Measurements from ENCODE around the gene FBXL13. TPM values are rescaled to one million over a fixed set of nuclear protein-coding genes. Genes with fewer than 3 reads are reported as not detected.
"Not testable (repeated sequence)": the region's sequence is repeated elsewhere in the genome, so short reads cannot be mapped to it uniquely, and the experiment has no call there.

Gene FBXL13
- total and polyA plus RNA-seq, 4 donors, result 1.00 to 2.6 (median 1.4) TPM; not detected in 1

GRCh38 chr7:102912742-102913141 lies 161.9 kb downstream of the FBXL13 start, which contains the start of gene LRRC17:
Gene LRRC17 (plus strand): TSS chr7:102913000. CDS start chr7:102933914, 20,914 bp downstream.
- DNase-seq (no peak), ATAC-seq (ENCODE audit: low FRiP score) (peak; percentile 55)
- 0 to 7% methylated on average over 6 of the region's 6 CpGs for WGBS, 2 donors
- no peaks in the 10 kb centered on the region for H3K27me3 ChIP-seq (ENCODE audit: control insufficient read depth in 1 of 2, insufficient read depth in 2 of 2, low read length in 1 of 2)
- no peaks in the 10 kb centered on the region for H3K9me3 ChIP-seq (ENCODE audit: control insufficient read depth, low read length)
- H3K4me3 ChIP-seq (ENCODE audit: low read length in 2 of 2), result peak within 1 kb of the TSS; percentile 59 to 83
- H3K4me1 ChIP-seq (ENCODE audit: control insufficient read depth in 1 of 2, insufficient read depth in 2 of 2, low read length in 2 of 2), result peaks cover 6 to 9% of the 10 kb centered on the region in 2 donors
- no peaks in the 10 kb centered on the region for H3K36me3 ChIP-seq (ENCODE audit: control insufficient read depth in 1 of 2, insufficient read depth in 2 of 2, low read length in 1 of 2)
- intact Hi-C loops (cut with DNase I), result loop anchor here (2.0 to 10.0 kb wide), 3 partner anchors 80 to 152 kb away; no protein-coding TSS in a partner anchor
- peak within 1 kb of the TSS; percentile 71 to 77 for H3K27ac ChIP-seq (ENCODE audit: low read depth in 1 of 2, low read length in 2 of 2)

- Histone ChIP-seq H3K36me3 (ENCODE audit: control insufficient read depth in 1 of 2, insufficient read depth in 2 of 2, low read length in 1 of 2) (no peaks in the 10 kb centered on the region), H3K27ac (ENCODE audit: low read depth in 1 of 2, low read length in 2 of 2) (no peak overlapping the region), H3K27me3 (ENCODE audit: control insufficient read depth in 1 of 2, insufficient read depth in 2 of 2, low read length in 1 of 2) (no peaks in the 10 kb centered on the region), H3K9me3 (ENCODE audit: control insufficient read depth, low read length) (no peaks in the 10 kb centered on the region), H3K4me3 (ENCODE audit: low read length in 2 of 2) (no peak overlapping the region), H3K4me1 (ENCODE audit: control insufficient read depth in 1 of 2, insufficient read depth in 2 of 2, low read length in 2 of 2) (no peaks in the 10 kb centered on the region)
- intact Hi-C loops (cut with DNase I), result no loop called here
- ATAC-seq (ENCODE audit: low FRiP score) (no peak), DNase-seq (no peak)
These were observed 165.9 kb downstream of the FBXL13 start for GRCh38 chr7:102908676-102909075.

GRCh38 chr7:102903576-102903975 lies 171.0 kb downstream of the FBXL13 start:
- H3K4me1 ChIP-seq (ENCODE audit: control insufficient read depth in 1 of 2, insufficient read depth in 2 of 2, low read length in 2 of 2); ATAC-seq (ENCODE audit: low FRiP score); H3K27ac ChIP-seq (ENCODE audit: low read depth in 1 of 2, low read length in 2 of 2); H3K9me3 ChIP-seq (ENCODE audit: control insufficient read depth, low read length); H3K4me3 ChIP-seq (ENCODE audit: low read length in 2 of 2); H3K27me3 ChIP-seq (ENCODE audit: control insufficient read depth in 1 of 2, insufficient read depth in 2 of 2, low read length in 1 of 2); intact Hi-C loops (cut with DNase I); H3K36me3 ChIP-seq (ENCODE audit: control insufficient read depth in 1 of 2, insufficient read depth in 2 of 2, low read length in 1 of 2); DNase-seq: not testable (repeated sequence)
- WGBS, 2 donors, result 97 to 100% methylated on average over 1 of the region's 1 CpG

- intact Hi-C loops (cut with DNase I); H3K27ac ChIP-seq (ENCODE audit: low read depth in 1 of 2, low read length in 2 of 2); H3K4me1 ChIP-seq (ENCODE audit: control insufficient read depth in 1 of 2, insufficient read depth in 2 of 2, low read length in 2 of 2); H3K4me3 ChIP-seq (ENCODE audit: low read length in 2 of 2); H3K27me3 ChIP-seq (ENCODE audit: control insufficient read depth in 1 of 2, insufficient read depth in 2 of 2, low read length in 1 of 2); ATAC-seq (ENCODE audit: low FRiP score); H3K36me3 ChIP-seq (ENCODE audit: control insufficient read depth in 1 of 2, insufficient read depth in 2 of 2, low read length in 1 of 2); H3K9me3 ChIP-seq (ENCODE audit: control insufficient read depth, low read length); DNase-seq: not testable (repeated sequence)
- WGBS, 2 donors, result 90 to 93% methylated on average over 2 of the region's 2 CpGs
These were observed 172.5 kb downstream of the FBXL13 start for GRCh38 chr7:102902052-102902451.

GRCh38 chr7:102898532-102898859 lies 176.1 kb downstream of the FBXL13 start:
- Histone ChIP-seq H3K9me3 (ENCODE audit: control insufficient read depth, low read length) (no peaks in the 10 kb centered on the region), H3K27ac (ENCODE audit: low read depth in 1 of 2, low read length in 2 of 2) (peak overlapping the region in 1 of 2 donors; percentile 89), H3K36me3 (ENCODE audit: control insufficient read depth in 1 of 2, insufficient read depth in 2 of 2, low read length in 1 of 2) (no peaks in the 10 kb centered on the region), H3K27me3 (ENCODE audit: control insufficient read depth in 1 of 2, insufficient read depth in 2 of 2, low read length in 1 of 2) (no peaks in the 10 kb centered on the region), H3K4me1 (ENCODE audit: control insufficient read depth in 1 of 2, insufficient read depth in 2 of 2, low read length in 2 of 2) (peaks cover 0 to 10% of the 10 kb centered on the region in 2 donors), H3K4me3 (ENCODE audit: low read length in 2 of 2) (no peak overlapping the region)
- intact Hi-C loops (cut with DNase I), result no loop called here
- no peak for DNase-seq
- no peak for ATAC-seq (ENCODE audit: low FRiP score)
- WGBS, 2 donors, result 72 to 79% methylated on average over 5 of the region's 5 CpGs

GRCh38 chr7:102897856-102898531 lies 176.6 kb downstream of the FBXL13 start:
- no peak for ATAC-seq (ENCODE audit: low FRiP score)
- H3K36me3 ChIP-seq (ENCODE audit: control insufficient read depth in 1 of 2, insufficient read depth in 2 of 2, low read length in 1 of 2), result no peaks in the 10 kb centered on the region
- no peak overlapping the region for H3K4me3 ChIP-seq (ENCODE audit: low read length in 2 of 2)
- H3K27ac ChIP-seq (ENCODE audit: low read depth in 1 of 2, low read length in 2 of 2), result peak overlapping the region in 1 of 2 donors; percentile 89
- DNase-seq, result peak in 1 of 2 donors; percentile 61
- H3K27me3 ChIP-seq (ENCODE audit: control insufficient read depth in 1 of 2, insufficient read depth in 2 of 2, low read length in 1 of 2), result no peaks in the 10 kb centered on the region
- intact Hi-C loops (cut with DNase I), result no loop called here
- H3K9me3 ChIP-seq (ENCODE audit: control insufficient read depth, low read length), result no peaks in the 10 kb centered on the region
- H3K4me1 ChIP-seq (ENCODE audit: control insufficient read depth in 1 of 2, insufficient read depth in 2 of 2, low read length in 2 of 2), result peaks cover 0 to 10% of the 10 kb centered on the region in 2 donors
- 63 to 66% methylated on average over 5 of the region's 5 CpGs for WGBS, 2 donors

- Histone ChIP-seq H3K4me3 (ENCODE audit: low read length in 2 of 2) (no peak overlapping the region), H3K36me3 (ENCODE audit: control insufficient read depth in 1 of 2, insufficient read depth in 2 of 2, low read length in 1 of 2) (no peaks in the 10 kb centered on the region), H3K9me3 (ENCODE audit: control insufficient read depth, low read length) (no peaks in the 10 kb centered on the region), H3K4me1 (ENCODE audit: control insufficient read depth in 1 of 2, insufficient read depth in 2 of 2, low read length in 2 of 2) (peaks cover 0 to 10% of the 10 kb centered on the region in 2 donors), H3K27ac (ENCODE audit: low read depth in 1 of 2, low read length in 2 of 2) (peak overlapping the region in 1 of 2 donors; percentile 43), H3K27me3 (ENCODE audit: control insufficient read depth in 1 of 2, insufficient read depth in 2 of 2, low read length in 1 of 2) (no peaks in the 10 kb centered on the region)
- intact Hi-C loops (cut with DNase I), result no loop called here
- ATAC-seq (ENCODE audit: low FRiP score) (no peak), DNase-seq (no peak)
- WGBS, 2 donors, result 12 to 21% methylated on average over 2 of the region's 2 CpGs
These were observed 177.4 kb downstream of the FBXL13 start for GRCh38 chr7:102897211-102897631.

- no peaks in the 10 kb centered on the region for H3K9me3 ChIP-seq (ENCODE audit: control insufficient read depth, low read length)
- no peaks in the 10 kb centered on the region for H3K27me3 ChIP-seq (ENCODE audit: control insufficient read depth in 1 of 2, insufficient read depth in 2 of 2, low read length in 1 of 2)
- DNase-seq, result no peak
- H3K4me1 ChIP-seq (ENCODE audit: control insufficient read depth in 1 of 2, insufficient read depth in 2 of 2, low read length in 2 of 2), result peaks cover 0 to 10% of the 10 kb centered on the region in 2 donors
- peak overlapping the region; percentile 72 to 93 for H3K27ac ChIP-seq (ENCODE audit: low read depth in 1 of 2, low read length in 2 of 2)
- H3K4me3 ChIP-seq (ENCODE audit: low read length in 2 of 2), result no peak overlapping the region
- no peaks in the 10 kb centered on the region for H3K36me3 ChIP-seq (ENCODE audit: control insufficient read depth in 1 of 2, insufficient read depth in 2 of 2, low read length in 1 of 2)
- ATAC-seq (ENCODE audit: low FRiP score), result no peak
- intact Hi-C loops (cut with DNase I), result no loop called here
These were observed 178.0 kb downstream of the FBXL13 start for GRCh38 chr7:102896585-102896984.

GRCh38 chr7:102895602-102896001 lies 179.0 kb downstream of the FBXL13 start:
- no peaks in the 10 kb centered on the region for H3K27me3 ChIP-seq (ENCODE audit: control insufficient read depth in 1 of 2, insufficient read depth in 2 of 2, low read length in 1 of 2)
- DNase-seq (no peak), ATAC-seq (ENCODE audit: low FRiP score) (peak; percentile 78)
- peak overlapping the region; percentile 92 to 93 for H3K27ac ChIP-seq (ENCODE audit: low read depth in 1 of 2, low read length in 2 of 2)
- H3K4me1 ChIP-seq (ENCODE audit: control insufficient read depth in 1 of 2, insufficient read depth in 2 of 2, low read length in 2 of 2), result peaks cover 5 to 13% of the 10 kb centered on the region in 2 donors
- WGBS, 2 donors, result 8 to 12% methylated on average over 3 of the region's 3 CpGs
- intact Hi-C loops (cut with DNase I), result no loop called here
- no peak overlapping the region for H3K4me3 ChIP-seq (ENCODE audit: low read length in 2 of 2)
- no peaks in the 10 kb centered on the region for H3K36me3 ChIP-seq (ENCODE audit: control insufficient read depth in 1 of 2, insufficient read depth in 2 of 2, low read length in 1 of 2)
- H3K9me3 ChIP-seq (ENCODE audit: control insufficient read depth, low read length), result no peaks in the 10 kb centered on the region

Data from aorta (tissue), 5 donors.